Right kidney (tissue), 1 donor: ENCODE data around the gene GOSR2.
"Not testable (repeated sequence)": the region's sequence is repeated elsewhere in the genome, so short reads cannot be mapped to it uniquely, and the experiment has no call there.

Experiments
- DNase-seq: peaks from one replicate; pipeline ENCODE4 v3.0.0-alpha.2; 2016

The GOSR2 gene

GRCh38 chr17:46928467-46929261, 5.7 kb downstream of the GOSR2 start:
- no peak for DNase-seq

- no peak for DNase-seq
Measured at GRCh38 chr17:46929413-46929812, 6.5 kb downstream of the GOSR2 start.

DNA sequence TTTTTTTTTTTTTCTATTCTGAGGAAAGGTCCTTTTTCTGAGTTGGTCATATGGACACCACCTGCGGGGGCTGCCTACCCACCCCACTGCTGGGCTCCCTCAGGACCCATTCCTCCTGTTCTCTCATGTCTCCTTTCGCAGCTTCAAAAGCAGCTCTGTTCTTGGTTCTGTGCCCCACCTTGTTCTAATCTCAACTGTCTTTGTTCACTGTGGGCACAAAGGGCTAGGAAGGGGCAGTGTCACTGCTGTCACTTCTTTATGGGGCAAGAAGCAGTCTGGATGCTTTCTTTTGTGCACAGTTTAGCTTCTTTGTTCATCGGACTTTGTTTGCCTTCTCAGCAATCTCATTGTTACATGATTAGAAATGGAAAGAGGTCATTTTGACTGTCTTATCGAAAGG, 7.1 kb downstream of the GOSR2 start:
- DNase-seq = no peak

DNA sequence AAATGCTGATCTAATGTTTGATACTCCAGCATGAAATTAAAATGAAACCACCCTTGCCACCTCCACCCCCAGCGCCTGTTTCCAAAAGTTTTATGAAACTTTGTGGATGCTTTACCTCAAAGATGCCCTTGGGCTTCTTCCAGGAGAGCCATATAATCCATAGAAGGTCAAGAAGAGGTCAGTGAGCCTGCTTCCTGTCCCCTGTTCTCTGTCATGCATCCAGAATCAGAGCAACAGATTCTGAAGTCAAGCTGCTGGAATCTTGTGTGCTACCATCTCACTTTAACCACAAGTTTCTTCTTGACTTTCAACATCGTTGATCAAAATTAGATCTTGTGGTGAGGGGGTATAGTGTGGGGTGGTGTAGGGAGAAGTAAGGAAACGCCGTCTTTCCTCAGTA, 8.6 kb downstream of the GOSR2 start:
- DNase-seq = no peak

GRCh38 chr17:46935658-46936266, 12.8 kb downstream of the GOSR2 start:
- DNase-seq = no peak

GRCh38 chr17:46940692-46941404, 17.9 kb downstream of the GOSR2 start:
- peak; percentile 41 for DNase-seq

GRCh38 chr17:46942441-46943217, 19.7 kb downstream of the GOSR2 start:
- DNase-seq = peak; percentile 41

- DNase-seq = no peak
Measured at GRCh38 chr17:46943218-46943500, 20.2 kb downstream of the GOSR2 start.

- peak; percentile 29 for DNase-seq
Measured at GRCh38 chr17:46943501-46944393, 20.8 kb downstream of the GOSR2 start.

DNA sequence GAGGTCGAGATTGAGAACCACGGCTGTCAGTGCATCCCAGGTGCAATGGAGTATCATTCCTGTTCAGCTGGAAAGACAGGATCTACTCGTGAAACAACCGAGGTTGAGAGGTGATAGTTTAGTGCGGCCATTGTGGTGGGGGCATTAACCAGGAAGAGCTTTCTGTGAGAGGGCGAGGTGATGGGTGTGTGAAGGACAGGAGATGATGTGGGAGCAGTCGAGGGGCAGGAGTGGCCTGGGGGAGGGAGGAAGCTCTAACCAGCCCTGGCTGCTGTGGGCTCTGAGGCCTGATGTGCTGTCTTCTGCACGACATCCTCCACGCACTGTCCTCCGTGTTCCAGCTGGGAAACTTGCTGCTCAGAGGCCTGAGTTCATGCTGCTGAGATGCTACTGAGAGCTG, 22.0 kb downstream of the GOSR2 start:
- no peak for DNase-seq

- DNase-seq = no peak
Measured at GRCh38 chr17:46947216-46947615, 24.3 kb downstream of the GOSR2 start.

DNA sequence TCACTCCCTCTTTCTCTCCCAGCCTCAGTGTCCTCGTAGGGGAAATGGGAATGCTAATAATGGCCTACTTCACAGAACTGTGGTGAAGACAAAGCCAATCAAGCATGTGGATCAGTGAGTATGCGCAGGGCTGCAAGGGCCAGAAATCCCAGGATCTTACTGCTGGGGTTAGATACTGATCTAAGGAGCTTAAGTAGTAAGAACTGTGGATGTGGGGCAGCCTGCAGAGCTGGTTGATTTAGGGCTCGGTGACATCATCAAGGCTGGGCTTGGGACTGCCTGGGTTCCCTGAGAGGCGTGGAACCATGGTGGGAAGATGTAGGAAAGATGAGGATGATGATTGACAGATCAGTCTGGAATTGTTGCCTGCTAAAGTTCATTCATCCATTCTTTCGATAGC, 25.6 kb downstream of the GOSR2 start:
- DNase-seq = no peak

- no peak for DNase-seq
Measured at GRCh38 chr17:46949291-46950174, 26.6 kb downstream of the GOSR2 start.

- no peak for DNase-seq
Measured at GRCh38 chr17:46950342-46950996, 27.5 kb downstream of the GOSR2 start.

GRCh38 chr17:46950997-46951621, 28.1 kb downstream of the GOSR2 start:
- no peak for DNase-seq

DNA sequence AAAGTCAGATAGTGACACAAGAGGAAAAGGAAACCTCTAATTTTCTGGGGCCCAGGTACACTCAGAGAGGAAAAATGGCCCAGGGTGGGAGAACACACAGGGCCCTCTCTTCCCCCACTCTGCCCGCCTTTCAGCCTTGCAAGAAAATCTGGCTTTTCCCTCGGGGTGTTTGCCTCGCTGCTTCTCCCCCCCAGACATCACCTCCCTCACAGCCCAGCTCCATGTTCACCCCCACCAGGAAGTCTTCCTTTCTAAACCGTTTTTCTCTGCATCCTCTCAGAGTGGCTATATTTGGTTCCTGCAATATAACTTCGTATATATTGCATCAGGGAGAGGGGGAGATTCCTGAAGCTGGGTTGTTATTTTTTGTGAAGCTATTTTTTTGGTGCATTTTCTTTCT, 28.7 kb downstream of the GOSR2 start:
- DNase-seq = no peak

GRCh38 chr17:46952115-46952514, 29.2 kb downstream of the GOSR2 start:
- DNase-seq = no peak

DNA sequence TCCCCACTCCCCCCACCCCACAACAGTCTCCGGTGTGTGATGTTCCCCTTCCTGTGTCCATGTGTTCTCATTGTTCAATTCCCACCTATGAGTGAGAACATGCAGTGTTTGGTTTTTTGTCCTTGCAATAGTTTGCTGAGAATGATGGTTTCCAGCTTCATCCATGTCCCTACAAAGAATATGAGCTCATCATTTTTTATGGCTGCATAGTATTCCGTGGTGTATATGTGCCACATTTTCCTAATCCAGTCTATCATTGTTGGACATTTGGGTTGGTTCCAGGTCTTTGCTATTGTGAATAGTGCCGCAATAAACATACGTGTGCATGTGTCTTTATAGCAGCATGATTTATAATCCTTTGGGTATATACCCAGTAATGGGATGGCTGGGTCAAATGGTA, 30.2 kb downstream of the GOSR2 start:
- DNase-seq = not testable (repeated sequence)

- DNase-seq = no peak
Measured at GRCh38 chr17:46958041-46958591, 35.2 kb downstream of the GOSR2 start.
